CD4-positive, alpha-beta T cell treated with Interleukin-6 for 4 hours (primary cell): ENCODE measurements around the gene AFF3.

Source experiments
- DNase-seq: peaks from one replicate; pipeline ENCODE4 v3.0.0-alpha.2; 2020; ENCODE audit warnings: mixed read lengths

The AFF3 gene

DNA sequence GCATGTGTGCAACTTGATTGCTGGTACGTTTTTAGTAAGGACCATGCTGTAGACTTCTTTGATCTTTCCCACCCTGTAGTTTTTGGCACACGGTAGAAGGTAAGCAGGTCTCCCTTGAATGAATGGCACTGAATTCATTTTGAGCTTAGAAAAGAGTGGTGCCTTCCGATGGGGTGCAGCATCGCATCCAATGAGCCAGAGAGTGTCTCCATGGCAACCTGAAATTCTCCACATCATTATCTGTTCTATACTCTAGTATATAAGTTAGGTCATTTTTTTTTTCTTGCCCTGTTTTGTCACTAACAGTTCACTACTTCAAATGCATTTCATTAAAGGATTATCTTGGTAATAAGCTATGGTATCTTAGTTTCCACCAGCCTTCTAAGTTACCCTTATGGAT lies 571.4 kb downstream of the AFF3 start:
- no peak for DNase-seq

GRCh38 chr2:99569386-99569785 lies 573.0 kb downstream of the AFF3 start:
- no peak for DNase-seq

GRCh38 chr2:99565227-99565626 lies 577.2 kb downstream of the AFF3 start:
- no peak for DNase-seq

GRCh38 chr2:99562516-99562915 lies 579.9 kb downstream of the AFF3 start:
- no peak for DNase-seq

DNA sequence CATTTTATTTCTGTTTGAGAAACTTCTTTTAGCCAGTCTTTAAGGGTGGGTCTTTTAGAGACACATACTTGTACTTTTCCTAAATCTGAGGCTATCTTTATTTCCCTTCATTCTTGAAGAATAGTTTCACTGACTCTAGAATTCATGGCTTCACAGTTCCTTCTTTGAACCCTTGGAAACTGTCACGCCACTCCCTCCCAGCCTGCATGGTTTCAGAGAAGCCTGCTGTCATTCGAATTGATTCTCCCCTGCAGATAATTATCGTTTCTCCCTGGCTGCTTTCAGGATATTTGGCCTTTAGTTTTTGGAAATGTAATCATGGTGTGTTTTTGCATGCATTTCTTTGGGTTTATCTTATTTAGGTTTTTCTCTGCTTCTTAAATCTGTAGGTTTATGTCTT lies 580.6 kb downstream of the AFF3 start:
- DNase-seq, result no peak

DNA sequence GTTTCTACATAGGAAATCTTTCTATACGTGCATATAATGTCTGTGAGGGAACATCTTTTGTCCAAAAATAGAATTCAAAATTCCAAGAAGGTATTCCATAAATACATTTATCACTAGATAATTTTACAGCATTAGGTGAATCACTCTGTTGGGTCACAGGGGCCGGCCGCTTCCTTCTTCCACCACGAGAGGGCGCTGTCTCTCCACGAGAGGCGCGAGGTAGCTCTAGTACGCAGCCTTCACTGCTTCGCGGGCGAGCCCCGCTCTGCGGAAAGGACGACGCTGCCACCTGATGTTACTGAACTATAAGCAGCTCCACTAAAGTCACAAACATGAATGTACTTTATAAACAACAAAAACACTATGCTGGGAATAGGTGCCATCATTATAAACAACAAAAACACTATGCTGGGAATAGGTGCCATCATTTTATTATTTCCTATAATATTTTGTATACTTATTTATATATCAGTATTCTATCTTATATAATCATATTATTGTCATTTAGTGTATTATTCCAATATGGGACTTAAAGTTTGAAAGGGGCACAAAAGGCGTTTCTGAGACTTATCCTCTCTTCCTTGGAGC lies 583.2 kb downstream of the AFF3 start:
- peak; percentile 84 for DNase-seq

- DNase-seq, result no peak
Measured at GRCh38 chr2:99555404-99555803, 587.0 kb downstream of the AFF3 start.

DNA sequence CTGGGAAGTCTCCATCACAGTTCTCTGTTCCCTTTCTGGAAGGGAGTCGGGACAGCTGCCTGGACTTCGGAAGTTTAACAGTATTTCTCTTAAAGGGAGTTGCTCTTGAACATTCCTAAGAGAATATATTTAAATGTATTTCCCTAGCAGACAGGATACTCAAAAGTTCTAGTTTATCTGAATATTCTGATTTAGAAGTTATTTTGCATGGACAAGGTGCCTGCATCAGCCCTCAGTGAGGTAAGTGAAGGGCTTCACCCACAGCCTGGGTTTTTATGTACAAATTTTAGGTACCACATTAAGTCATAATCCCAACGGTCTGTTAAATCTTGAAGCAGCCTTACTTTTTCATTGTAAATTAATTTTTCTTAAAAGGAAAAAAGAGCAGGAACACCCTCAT lies 587.5 kb downstream of the AFF3 start:
- DNase-seq, result no peak

DNA sequence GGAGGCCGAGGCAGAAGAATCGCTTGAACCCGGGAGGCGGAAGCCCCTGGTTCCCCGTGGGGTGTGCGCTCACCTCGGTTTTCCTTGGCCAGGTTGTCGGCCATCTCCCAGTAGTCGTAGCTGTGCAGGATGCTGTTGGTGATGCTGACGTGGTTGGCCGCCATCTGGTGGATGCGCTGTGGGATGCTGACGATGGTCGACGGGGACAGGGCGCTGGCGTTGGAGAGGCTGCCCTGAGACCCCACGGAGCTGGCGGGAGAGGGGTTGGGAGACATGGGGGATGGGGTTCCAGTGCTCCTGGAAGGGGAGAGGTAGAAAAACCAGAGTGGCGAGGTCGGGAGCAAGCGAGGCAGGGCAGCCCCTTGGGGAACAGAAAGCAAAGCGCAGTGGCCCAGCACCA lies 588.2 kb downstream of the AFF3 start:
- DNase-seq, result no peak

- DNase-seq, result no peak
Measured at GRCh38 chr2:99552529-99552928, 589.9 kb downstream of the AFF3 start.

DNA sequence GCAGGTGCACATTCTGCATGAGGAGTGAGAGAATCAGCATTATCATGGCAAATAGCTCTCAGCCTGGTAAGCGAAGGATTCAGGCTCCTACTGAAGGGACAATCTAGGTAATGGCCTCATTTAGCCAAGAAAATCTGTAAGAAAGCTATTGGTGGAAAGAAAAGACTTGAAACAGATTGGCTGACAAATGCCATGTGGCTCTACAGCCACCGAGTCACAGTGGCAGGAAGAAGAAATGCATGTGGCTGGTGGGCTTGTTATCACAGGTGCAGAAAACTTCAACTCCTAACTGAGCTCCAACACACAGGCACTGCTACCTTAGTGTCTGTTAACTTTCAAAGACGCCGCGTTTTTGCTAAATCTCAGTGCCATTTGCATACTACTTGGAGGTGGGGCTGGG lies 592.0 kb downstream of the AFF3 start:
- no peak for DNase-seq

GRCh38 chr2:99545604-99546003 lies 596.8 kb downstream of the AFF3 start:
- no peak for DNase-seq

GRCh38 chr2:99545066-99545465 lies 597.3 kb downstream of the AFF3 start:
- DNase-seq, result no peak

GRCh38 chr2:99544608-99545007 lies 597.8 kb downstream of the AFF3 start:
- DNase-seq, result no peak

DNA sequence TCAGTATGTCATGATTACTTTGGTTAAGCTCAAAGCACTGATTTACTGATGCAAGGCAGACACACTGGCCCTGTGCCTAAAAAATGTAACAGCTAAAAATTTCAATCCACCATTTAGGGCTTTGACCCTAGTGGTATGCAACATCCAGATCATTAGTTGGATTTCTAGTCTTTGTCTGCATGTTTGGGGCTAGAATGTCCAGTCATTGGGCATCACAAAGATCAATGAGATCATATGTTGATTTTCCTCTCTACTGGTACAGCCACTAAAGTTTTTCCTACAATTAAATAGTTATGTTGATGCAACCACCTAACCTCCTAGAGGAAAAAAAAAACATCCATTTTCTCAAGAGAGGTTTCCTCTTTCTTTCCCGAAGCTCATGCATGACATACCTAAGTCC lies 599.1 kb downstream of the AFF3 start:
- DNase-seq, result no peak

DNA sequence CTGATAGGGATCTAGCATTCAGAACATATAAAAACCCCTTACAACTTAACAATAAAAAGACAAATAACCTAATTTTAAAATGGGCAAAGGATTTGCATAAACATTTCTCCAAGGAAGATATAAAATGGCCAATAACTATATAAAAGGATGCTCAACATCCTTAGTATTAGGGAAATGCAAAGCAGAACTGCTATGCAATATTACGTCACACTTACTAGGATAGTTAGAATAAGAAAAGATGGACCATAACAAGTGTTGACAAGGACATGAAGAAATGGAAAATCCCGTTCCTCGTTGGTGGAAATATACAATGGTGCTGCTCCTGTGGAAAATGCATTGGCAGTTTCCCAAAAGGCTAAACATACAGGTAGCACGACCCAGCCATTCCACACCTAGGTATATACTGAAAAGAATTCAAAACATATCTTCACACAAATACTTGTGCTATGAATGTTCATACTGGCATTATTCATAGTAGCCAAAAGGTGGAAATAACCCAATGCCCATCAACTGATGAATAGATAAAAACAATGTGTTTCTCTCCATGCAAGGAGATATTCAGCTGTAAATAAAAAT lies 604.4 kb downstream of the AFF3 start:
- no peak for DNase-seq

DNA sequence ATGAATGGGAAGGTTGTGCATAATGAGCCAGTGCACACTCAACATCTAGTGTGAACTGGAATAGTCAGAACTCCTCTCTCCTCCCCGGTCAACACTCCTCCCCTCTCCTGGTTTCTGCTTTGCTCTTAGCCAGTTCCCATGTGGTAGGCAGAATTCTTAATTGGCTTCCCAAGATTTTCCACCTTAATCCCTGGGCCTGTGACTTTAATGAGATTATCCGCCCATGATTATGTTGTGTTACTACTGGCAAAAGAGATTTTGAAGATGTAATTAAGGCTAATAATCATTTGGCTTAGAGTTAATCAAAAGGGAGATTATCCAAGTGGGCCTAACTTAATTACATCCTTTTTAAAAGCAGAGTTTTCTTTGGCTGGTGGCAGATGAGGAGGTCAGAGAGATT lies 618.3 kb downstream of the AFF3 start:
- no peak for DNase-seq

DNA sequence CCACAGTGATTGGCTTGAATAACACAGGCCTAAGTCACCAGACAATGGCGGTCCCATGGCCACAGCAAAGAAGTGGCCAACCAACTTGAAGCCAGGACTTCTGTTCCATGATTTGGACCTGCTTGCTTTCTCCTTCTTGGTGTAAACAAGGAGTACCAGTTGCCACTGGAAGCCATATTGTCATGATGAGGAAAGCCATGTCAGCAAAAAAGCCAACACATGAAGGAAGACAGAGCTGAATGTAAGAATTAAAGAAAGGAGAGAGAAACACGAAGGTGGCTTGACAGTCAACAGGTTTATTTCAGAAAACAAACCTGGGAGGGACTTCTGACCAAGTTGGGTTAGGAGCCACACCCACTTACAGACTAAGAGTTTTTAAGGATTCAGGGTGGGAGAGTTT lies 620.2 kb downstream of the AFF3 start:
- DNase-seq, result no peak

DNA sequence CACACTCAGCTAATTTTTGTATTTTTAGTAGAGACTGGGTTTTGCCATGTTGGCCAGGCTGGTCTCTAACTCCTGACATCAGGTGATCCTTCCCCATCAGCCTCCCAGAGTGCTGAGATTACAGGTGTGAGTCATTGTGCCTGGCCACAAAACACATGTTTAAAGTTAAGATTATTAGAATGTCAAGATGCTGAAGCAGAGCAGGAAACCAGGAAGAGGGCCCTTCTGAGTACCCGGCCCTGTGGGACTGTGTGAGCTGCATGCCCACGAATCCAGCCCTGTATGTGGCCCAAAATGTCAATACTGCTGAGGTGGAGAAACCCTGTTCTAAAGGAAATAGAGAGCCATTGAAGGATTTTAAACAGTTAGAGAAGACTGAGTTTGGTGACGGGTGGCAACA lies 621.6 kb downstream of the AFF3 start:
- DNase-seq, result no peak

GRCh38 chr2:99520195-99520594 lies 622.2 kb downstream of the AFF3 start:
- DNase-seq, result no peak

DNA sequence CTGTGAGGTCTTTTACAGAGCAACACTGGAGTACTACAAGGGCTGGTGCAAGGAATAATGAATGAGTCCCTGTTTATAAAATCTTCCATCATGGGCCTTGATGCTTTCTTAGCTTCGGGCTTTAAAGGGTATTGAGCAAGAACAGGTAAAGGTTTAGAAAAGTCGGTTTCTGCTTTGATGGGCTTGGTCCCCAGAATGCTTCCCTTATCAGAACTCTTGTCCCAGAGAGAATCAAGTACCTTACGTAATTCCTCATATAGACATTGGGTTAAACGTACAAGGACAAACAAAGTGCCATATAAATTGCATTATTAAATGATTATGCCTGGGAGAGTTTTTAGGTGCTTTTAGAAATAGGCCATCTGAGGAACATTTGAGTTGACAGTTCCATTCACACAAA lies 628.0 kb downstream of the AFF3 start:
- no peak for DNase-seq

- DNase-seq, result no peak
Measured at GRCh38 chr2:99512181-99512591, 630.2 kb downstream of the AFF3 start.

DNA sequence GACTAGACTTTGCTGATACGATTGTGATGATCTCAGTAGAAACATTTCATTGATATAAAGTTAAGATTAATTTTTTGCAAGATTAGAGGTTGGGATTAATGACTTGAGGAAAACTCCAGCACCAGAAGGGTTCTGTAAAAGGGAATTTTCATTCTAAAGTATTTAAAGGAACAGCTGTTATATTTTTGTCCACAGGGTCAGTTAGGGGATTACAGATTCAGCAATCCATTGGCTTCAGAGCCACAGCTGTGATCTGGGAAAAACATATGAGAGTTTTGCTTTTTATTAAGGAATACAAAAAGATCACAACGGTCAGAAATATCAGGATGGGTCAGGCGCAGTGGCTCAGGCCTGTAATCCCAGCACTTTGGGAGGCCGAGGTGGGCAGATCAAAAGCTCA lies 633.0 kb downstream of the AFF3 start:
- no peak for DNase-seq

GRCh38 chr2:99507937-99508818 lies 634.2 kb downstream of the AFF3 start:
- DNase-seq, result no peak
